SU-DHL-6 (cell line): ENCODE data around the gene ITGA1.

Source experiments
- EZH2phosphoT487 ChIP-seq: fragments of 200-600 bp; sonication (generic), shearing (Covaris generic); conservative IDR thresholded peaks from 2 replicates; pipeline ENCODE4 v1.6.1; 2018; ENCODE audit warnings: mild to moderate bottlenecking, antibody characterized with exemption, low read length, moderate library complexity, mixed read lengths
- TF ChIP-seq, protein P1 (sequence below): fragments of 200-600 bp; sonication (generic); IDR thresholded peaks from one replicate; pipeline ENCODE4 v1.5.1; 2017; ENCODE audit warnings: antibody characterized with exemption, mild to moderate bottlenecking, low read length, moderate library complexity; ENCODE audit not compliant: insufficient read depth, poor library complexity, severe bottlenecking

DNA sequence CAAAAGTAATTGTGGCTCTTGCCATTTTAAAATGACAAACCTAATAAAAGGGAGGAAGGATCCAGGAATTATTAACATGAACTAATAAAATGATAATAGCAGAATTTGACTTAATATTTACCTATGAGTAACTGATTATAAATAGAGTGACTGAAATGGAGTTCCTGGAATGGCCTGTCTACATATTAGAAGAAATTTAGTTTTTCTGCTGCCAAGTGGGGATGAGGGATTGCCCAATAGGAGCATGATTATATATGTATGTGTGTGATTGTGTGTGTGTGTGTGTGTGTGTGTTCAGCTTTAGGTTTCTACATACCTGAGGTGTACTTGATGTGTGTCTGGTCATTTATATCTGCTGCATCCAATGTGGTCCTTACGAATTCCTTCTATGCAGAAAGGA is 36.6 kb upstream of the ITGA1 start:
- TF ChIP-seq, protein P1, sequence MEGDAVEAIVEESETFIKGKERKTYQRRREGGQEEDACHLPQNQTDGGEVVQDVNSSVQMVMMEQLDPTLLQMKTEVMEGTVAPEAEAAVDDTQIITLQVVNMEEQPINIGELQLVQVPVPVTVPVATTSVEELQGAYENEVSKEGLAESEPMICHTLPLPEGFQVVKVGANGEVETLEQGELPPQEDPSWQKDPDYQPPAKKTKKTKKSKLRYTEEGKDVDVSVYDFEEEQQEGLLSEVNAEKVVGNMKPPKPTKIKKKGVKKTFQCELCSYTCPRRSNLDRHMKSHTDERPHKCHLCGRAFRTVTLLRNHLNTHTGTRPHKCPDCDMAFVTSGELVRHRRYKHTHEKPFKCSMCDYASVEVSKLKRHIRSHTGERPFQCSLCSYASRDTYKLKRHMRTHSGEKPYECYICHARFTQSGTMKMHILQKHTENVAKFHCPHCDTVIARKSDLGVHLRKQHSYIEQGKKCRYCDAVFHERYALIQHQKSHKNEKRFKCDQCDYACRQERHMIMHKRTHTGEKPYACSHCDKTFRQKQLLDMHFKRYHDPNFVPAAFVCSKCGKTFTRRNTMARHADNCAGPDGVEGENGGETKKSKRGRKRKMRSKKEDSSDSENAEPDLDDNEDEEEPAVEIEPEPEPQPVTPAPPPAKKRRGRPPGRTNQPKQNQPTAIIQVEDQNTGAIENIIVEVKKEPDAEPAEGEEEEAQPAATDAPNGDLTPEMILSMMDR, result no peak
- no peak for TF ChIP-seq EZH2phosphoT487
